OCI-LY1 (cell line): ENCODE data around the gene PCK1.

Source experiments
- CTCF ChIP-seq: fragments of 200-600 bp; sonication (generic), shearing (Covaris generic); IDR thresholded peaks from 2 replicates; pipeline ENCODE4 v1.5.1; 2017; ENCODE audit warnings: mild to moderate bottlenecking, antibody characterized with exemption, low read length, moderate library complexity, mixed read lengths
- EZH2 ChIP-seq: fragments of 200-600 bp; sonication (generic), shearing (Covaris generic); IDR thresholded peaks from 2 replicates; pipeline ENCODE4 v1.8.0; 2017; ENCODE audit warnings: borderline replicate concordance, mixed run types, mild to moderate bottlenecking, antibody characterized with exemption, low read length, moderate library complexity, mixed read lengths

- TF ChIP-seq CTCF: no peak
- no peak for TF ChIP-seq EZH2
Observed at GRCh38 chr20:57540890-57541580, 19.9 kb upstream of the PCK1 start.
